UCSD-AML1 (cell line): ENCODE results near the gene LIF.
"Not testable (repeated sequence)": the region's sequence is repeated elsewhere in the genome, so short reads cannot be mapped to it uniquely, and the experiment has no call there.

Experiments used
- DNase-seq: peaks from one replicate; lab custom pipeline; 2025; ENCODE audit not compliant: unreplicated experiment; lab: John Stamatoyannopoulos, UW

Gene LIF

GRCh38 chr22:30210235-30210909 lies 36.2 kb downstream of the LIF start:
- DNase-seq = no peak

DNA sequence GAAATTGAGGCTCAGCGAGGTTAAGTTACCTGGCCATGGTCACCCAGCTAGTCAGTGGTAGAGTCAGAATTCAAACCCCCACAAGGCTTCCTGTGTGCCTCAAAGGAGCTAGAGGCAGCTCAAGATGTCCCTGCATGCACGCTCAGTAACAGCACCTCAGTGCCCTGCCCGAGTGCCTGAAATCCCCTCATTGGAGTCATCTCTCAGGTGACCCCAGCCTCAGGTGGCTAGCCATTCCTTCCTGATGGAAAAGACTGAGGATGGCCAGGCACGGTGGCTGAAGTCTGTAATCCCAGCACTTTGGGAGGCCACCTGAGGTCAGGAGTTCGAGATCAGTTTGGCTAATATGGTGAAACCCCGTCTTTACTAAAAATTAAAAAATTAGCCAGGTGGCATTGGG lies 36.9 kb downstream of the LIF start:
- no peak for DNase-seq

- DNase-seq = peak; percentile 45
Measured at GRCh38 chr22:30208631-30209603, 37.6 kb downstream of the LIF start.

GRCh38 chr22:30206944-30207343 lies 39.6 kb downstream of the LIF start:
- no peak for DNase-seq

GRCh38 chr22:30205281-30206115 lies 41.1 kb downstream of the LIF start:
- DNase-seq = no peak

DNA sequence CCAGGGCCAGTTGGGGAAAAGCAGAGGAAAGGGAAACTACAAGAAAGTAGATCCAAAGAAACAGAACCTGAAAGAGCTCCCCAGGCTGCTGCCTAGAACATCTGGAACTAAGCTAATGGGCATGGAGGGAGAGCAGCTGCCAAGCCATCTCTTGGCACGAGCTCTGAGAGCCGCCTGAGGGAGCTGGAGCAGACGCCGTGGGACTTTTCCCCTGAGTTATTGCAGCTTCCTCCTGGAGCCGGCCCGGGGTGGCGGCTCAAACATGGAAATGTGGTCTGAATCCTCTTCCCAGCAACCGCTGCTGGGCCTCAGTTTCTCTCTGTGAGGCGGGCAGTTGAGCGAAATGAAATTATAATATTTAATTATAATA lies 41.8 kb downstream of the LIF start:
- DNase-seq = no peak

- no peak for DNase-seq
Measured at GRCh38 chr22:30204015-30204741, 42.4 kb downstream of the LIF start.

- no peak for DNase-seq
Measured at GRCh38 chr22:30202531-30203006, 44.0 kb downstream of the LIF start.

DNA sequence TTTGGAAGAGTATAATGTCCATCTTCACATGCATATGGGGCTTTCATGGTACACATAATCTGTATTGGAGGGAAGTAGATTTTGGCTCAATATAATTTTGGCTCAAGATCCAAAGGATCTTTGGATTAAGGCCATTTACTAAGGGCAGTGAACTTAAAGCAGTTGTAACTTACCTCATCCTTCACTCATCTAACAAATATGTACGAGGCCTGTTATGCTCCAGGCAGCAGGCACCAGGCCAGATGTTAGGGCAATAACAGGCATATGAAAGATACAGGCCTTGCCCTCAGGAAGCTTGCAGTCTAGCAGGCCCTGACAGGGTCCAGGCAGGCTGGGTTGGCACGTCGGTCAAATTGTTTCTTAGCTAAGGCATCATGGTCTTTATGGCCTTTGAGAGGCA lies 44.6 kb downstream of the LIF start:
- DNase-seq = no peak

GRCh38 chr22:30200905-30201304 lies 45.7 kb downstream of the LIF start:
- DNase-seq = not testable (repeated sequence)

GRCh38 chr22:30198921-30199320 lies 47.6 kb downstream of the LIF start:
- DNase-seq = no peak

GRCh38 chr22:30198152-30198825 lies 48.3 kb downstream of the LIF start:
- no peak for DNase-seq

- no peak for DNase-seq
Measured at GRCh38 chr22:30197389-30197788, 49.2 kb downstream of the LIF start.

DNA sequence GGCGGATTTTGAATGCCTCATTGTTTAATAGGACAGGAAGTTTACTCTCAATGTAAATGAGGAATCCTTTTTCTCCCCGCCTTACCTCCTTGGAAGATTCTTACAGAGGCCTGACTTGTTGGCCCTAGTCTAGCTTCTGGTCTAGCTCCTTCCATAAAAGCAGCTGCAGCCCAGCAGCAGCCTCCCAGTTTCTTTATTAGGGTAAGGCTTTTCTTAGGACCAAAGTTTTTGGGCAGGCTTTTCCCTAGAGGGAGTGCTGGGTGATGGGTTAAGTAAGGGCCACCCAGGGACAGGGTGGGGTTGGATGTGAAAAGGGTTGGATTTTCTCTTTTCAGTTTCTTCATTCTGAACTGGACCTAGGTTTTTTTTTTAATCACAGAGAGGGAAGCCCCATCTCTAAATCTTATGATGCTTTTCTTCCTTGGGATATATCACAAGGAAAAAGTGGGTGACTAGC lies 49.7 kb downstream of the LIF start:
- no peak for DNase-seq

DNA sequence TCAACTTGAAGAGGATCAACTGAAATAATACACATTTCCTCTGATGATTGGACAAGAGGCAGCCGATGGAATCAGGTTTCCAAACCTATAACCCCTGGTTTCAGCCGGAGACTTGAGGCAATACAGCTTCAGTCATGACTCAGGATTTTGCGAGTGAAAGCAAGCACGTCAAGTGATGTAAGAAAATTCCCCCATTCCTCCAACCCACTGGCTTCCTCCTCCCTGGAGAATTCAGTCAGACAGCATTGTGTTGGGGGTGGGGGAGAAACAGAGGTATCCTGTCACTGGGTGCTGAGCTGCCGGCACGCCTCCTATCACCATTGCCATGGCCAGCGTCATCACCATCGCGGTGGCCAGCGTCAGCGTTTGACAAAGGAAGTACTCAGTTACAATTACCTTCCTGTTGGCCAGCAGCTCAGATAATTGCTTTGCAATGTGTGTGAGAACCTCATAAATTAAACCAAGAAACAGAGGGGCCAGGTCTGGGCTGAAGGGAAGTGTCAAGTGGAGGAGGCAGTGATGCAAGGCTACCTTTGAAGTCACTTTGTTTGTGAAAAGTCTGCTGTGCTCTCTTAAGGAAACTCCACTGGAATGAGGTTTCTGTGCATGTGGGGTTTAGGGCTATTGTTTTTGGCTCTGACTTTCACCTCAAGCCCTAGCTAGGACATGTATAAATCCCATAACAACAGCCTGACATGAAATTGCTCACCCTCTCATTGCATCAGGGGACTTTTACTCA lies 50.2 kb downstream of the LIF start:
- peak; percentile 79 for DNase-seq

GRCh38 chr22:30195245-30196140 lies 51.1 kb downstream of the LIF start:
- no peak for DNase-seq

DNA sequence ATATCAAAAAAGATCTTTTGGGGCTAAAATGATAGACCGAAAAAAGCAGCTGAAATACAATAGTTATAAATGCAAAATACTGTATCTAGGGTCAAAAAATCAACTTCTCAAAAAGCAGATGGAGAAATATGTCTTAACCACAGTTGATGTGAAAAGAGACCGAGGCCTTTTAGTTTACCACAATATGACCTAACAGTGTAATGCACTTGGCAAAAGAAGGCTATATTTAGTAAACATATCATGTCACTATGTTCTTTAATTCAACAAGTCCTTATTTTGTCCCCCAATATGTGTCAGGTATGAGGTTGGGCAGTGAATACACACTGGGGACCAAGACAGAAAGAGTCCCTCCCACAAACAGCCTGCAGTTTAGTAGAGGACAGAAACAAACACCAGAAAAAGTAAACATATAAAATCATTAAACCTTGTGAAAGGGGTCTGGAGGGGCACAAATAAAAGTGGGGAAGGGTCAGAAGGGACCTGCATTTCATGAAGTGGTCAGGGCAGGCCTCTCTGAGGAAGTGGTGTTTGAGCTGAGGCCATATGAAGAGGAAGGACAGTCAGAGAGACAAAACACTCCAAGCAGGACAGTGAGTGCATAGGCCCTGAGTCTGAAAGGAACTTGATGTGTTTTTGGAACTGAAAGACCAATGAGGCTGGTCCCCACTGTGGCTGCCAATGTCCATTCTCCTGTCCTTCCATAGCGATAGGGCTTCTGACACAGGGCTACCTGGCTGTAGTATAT lies 53.4 kb downstream of the LIF start:
- DNase-seq = no peak

- DNase-seq = no peak
Measured at GRCh38 chr22:30192427-30192826, 54.1 kb downstream of the LIF start.
